Colonic mucosa (tissue), 4 donors: ENCODE results near the gene LRP1-AS. TPM values are rescaled to one million over a fixed set of nuclear protein-coding genes. Genes with fewer than 3 reads are reported as not detected.

Experiments
- DNase-seq: peaks from one replicate; pipeline ENCODE4 v3.0.0-alpha.2; 2020
- H3K27ac ChIP-seq: fragments of 200-600 bp; one replicate; pipeline ENCODE4 v1.8.0; 2021
- H3K27me3 ChIP-seq: fragments of 200-600 bp; one replicate; pipeline ENCODE4 v1.8.0; 2021
- H3K36me3 ChIP-seq: fragments of 200-600 bp; one replicate; pipeline ENCODE4 v1.8.0; 2021
- H3K4me1 ChIP-seq: fragments of 200-600 bp; one replicate; pipeline ENCODE4 v1.8.0; 2021; ENCODE audit warnings: mild to moderate bottlenecking
- H3K4me3 ChIP-seq: fragments of 200-600 bp; one replicate; pipeline ENCODE4 v1.8.0; 2021
- H3K9ac ChIP-seq, 2 donors: one replicate each; pipeline ENCODE4 v1.7.0; 2013; ENCODE audit warnings: control low read depth in 2 of 2, low read depth in 2 of 2, low read length in 2 of 2
- H3K9me3 ChIP-seq: fragments of 200-600 bp; one replicate; pipeline ENCODE4 v1.8.0; 2021
- CTCF ChIP-seq: fragments of 200-600 bp; IDR thresholded peaks from one replicate; pipeline ENCODE4 v1.8.0; 2022; ENCODE audit warnings: antibody characterized with exemption, mild to moderate bottlenecking
- intact Hi-C: fragments of 100-400 bp; cut with DNase I; formaldehyde crosslinking; loops from one replicate; pipeline ENCODE4 v1.14.1; 2022
- total RNA-seq, 2 donors: library from RNA; stranded (reverse); fragmentation: NEBNext Ultra II Directional in 1 of 2; extraction: Animal tissue kit (Norgen Biotek cat#: 25700) in 1 of 2; gene quantifications; one replicate each; pipeline ENCODE4 v1.2.1, GENCODE V29; 2021
- donor health status: healthy.
- donor health status: DM: no; HTN: no; CAD: no.
- donor health status: DM: no; HTN: no; CAD: no.

Gene LRP1-AS
- total RNA-seq, 2 donors from 2014 or later: not detected

- no peak overlapping the region for H3K9ac ChIP-seq
- intact Hi-C loops: no loop called here
- DNase-seq: no peak
- H3K4me3 ChIP-seq: no peak overlapping the region
- peaks cover 24% of the 10 kb centered on the region for H3K36me3 ChIP-seq
- no peaks in the 10 kb centered on the region for H3K9me3 ChIP-seq
- H3K4me1 ChIP-seq: no peaks in the 10 kb centered on the region
- H3K27me3 ChIP-seq: no peaks in the 10 kb centered on the region
- no peak overlapping the region for H3K27ac ChIP-seq
- no peak for TF ChIP-seq CTCF
Measured at GRCh38 chr12:57194253-57194652, 46.8 kb upstream of the LRP1-AS start.

GRCh38 chr12:57193706-57194245 is 46.4 kb upstream of the LRP1-AS start:
- no peak for TF ChIP-seq CTCF
- DNase-seq: no peak
- H3K36me3 ChIP-seq: peaks cover 24% of the 10 kb centered on the region
- H3K4me3 ChIP-seq: no peak overlapping the region
- no peaks in the 10 kb centered on the region for H3K4me1 ChIP-seq
- no peaks in the 10 kb centered on the region for H3K27me3 ChIP-seq
- H3K9me3 ChIP-seq: no peaks in the 10 kb centered on the region
- intact Hi-C loops: no loop called here
- no peak overlapping the region for H3K27ac ChIP-seq
- no peak overlapping the region for H3K9ac ChIP-seq

- DNase-seq: no peak
- Histone ChIP-seq H3K36me3 (peaks cover 23% of the 10 kb centered on the region), H3K27me3 (no peaks in the 10 kb centered on the region), H3K4me3 (no peak overlapping the region), H3K27ac (no peak overlapping the region), H3K9ac (no peak overlapping the region), H3K4me1 (no peaks in the 10 kb centered on the region), H3K9me3 (no peaks in the 10 kb centered on the region)
- TF ChIP-seq CTCF: no peak
- intact Hi-C loops: no loop called here
Measured at GRCh38 chr12:57192920-57193319, 45.5 kb upstream of the LRP1-AS start.

- Histone ChIP-seq H3K9me3 (no peaks in the 10 kb centered on the region), H3K27ac (no peak overlapping the region), H3K4me1 (no peaks in the 10 kb centered on the region), H3K9ac (no peak overlapping the region), H3K36me3 (peaks cover 10% of the 10 kb centered on the region), H3K27me3 (no peaks in the 10 kb centered on the region), H3K4me3 (no peak overlapping the region)
- DNase-seq: no peak
- intact Hi-C loops: no loop called here
- TF ChIP-seq CTCF: no peak
Measured at GRCh38 chr12:57191410-57191809, 44.0 kb upstream of the LRP1-AS start.

GRCh38 chr12:57190821-57191220 is 43.4 kb upstream of the LRP1-AS start:
- H3K9ac ChIP-seq: no peak overlapping the region
- no peaks in the 10 kb centered on the region for H3K27me3 ChIP-seq
- no peaks in the 10 kb centered on the region for H3K9me3 ChIP-seq
- H3K27ac ChIP-seq: no peak overlapping the region
- H3K4me3 ChIP-seq: no peak overlapping the region
- H3K4me1 ChIP-seq: no peaks in the 10 kb centered on the region
- no peak for DNase-seq
- no peak for TF ChIP-seq CTCF
- H3K36me3 ChIP-seq: peaks cover 11% of the 10 kb centered on the region
- intact Hi-C loops: no loop called here
